Measurements from ENCODE around the gene ABCG5. TPM values are rescaled to one million over a fixed set of nuclear protein-coding genes. Genes with fewer than 3 reads are reported as not detected.

Gene ABCG5
- polyA plus RNA-seq, 1 donor (not counting 4 experiments of a cell fraction or from before 2014, with no cell fraction given), result not detected

GRCh38 chr2:43854671-43855070 is 16.0 kb upstream of the ABCG5 start:
- peaks cover 17% of the 10 kb centered on the region for H3K27me3 ChIP-seq (ENCODE audit: control insufficient read depth, extremely low read depth, insufficient read depth, low read length)

GRCh38 chr2:43853141-43854081 is 14.8 kb upstream of the ABCG5 start:
- Histone ChIP-seq H3K9me1 (ENCODE audit: control insufficient read depth, extremely low read depth, insufficient read depth, low read length) (no peaks in the 10 kb centered on the region), H2AFZ (ENCODE audit: control insufficient read depth, low read length) (no peak overlapping the region), H3K4me2 (ENCODE audit: control insufficient read depth, extremely low read depth, insufficient read depth, low read depth, low read length) (no peak overlapping the region), H3K79me2 (ENCODE audit: control insufficient read depth, insufficient read depth, low read length) (no peaks in the 10 kb centered on the region), H3K9me3 (ENCODE audit: control insufficient read depth, low read depth, low read length) (no peaks in the 10 kb centered on the region), H3K36me3 (ENCODE audit: control insufficient read depth in 2 of 2, extremely low read depth in 1 of 2, insufficient read depth in 2 of 2, low read length in 2 of 2) (no peaks in the 10 kb centered on the region), H3K27me3 (ENCODE audit: control insufficient read depth, extremely low read depth, insufficient read depth, low read length) (peaks cover 14% of the 10 kb centered on the region), H3K27ac (ENCODE audit: control insufficient read depth, insufficient read depth, low read length) (no peak overlapping the region), H3K9ac (ENCODE audit: control insufficient read depth, extremely low read depth, insufficient read depth, low read length) (no peak overlapping the region), H3K4me1 (ENCODE audit: control insufficient read depth, extremely low read depth, insufficient read depth, low read length) (no peaks in the 10 kb centered on the region), H4K20me1 (ENCODE audit: control insufficient read depth, extremely low read depth, insufficient read depth, low read length) (no peaks in the 10 kb centered on the region), H3K4me3 (ENCODE audit: control insufficient read depth in 2 of 3, extremely low read depth in 1 of 3, insufficient read depth in 2 of 3, low read depth in 1 of 3, low read length in 3 of 3) (no peak overlapping the region)
- TF ChIP-seq, protein P1, sequence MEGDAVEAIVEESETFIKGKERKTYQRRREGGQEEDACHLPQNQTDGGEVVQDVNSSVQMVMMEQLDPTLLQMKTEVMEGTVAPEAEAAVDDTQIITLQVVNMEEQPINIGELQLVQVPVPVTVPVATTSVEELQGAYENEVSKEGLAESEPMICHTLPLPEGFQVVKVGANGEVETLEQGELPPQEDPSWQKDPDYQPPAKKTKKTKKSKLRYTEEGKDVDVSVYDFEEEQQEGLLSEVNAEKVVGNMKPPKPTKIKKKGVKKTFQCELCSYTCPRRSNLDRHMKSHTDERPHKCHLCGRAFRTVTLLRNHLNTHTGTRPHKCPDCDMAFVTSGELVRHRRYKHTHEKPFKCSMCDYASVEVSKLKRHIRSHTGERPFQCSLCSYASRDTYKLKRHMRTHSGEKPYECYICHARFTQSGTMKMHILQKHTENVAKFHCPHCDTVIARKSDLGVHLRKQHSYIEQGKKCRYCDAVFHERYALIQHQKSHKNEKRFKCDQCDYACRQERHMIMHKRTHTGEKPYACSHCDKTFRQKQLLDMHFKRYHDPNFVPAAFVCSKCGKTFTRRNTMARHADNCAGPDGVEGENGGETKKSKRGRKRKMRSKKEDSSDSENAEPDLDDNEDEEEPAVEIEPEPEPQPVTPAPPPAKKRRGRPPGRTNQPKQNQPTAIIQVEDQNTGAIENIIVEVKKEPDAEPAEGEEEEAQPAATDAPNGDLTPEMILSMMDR (optimal IDR thresholded peaks at IDR 0.05 in 1 of 3, IDR thresholded peaks at IDR 0.05 in 1 of 3, conservative IDR thresholded peaks at IDR 0.05 in 1 of 3; ENCODE audit: extremely low read depth in 1 of 3, insufficient read depth in 2 of 3, low read length in 3 of 3), result no peak
- TF ChIP-seq EZH2 (IDR thresholded peaks at IDR 0.05; ENCODE audit: low read length), result no peak
- DNase-seq (ENCODE audit: low read depth, low spot score) (no peak), FAIRE-seq (no peak)
- dilution Hi-C loops (cut with MboI; ENCODE audit: extremely low pct_ligation_motif_present, low sequenced_read_pairs), result no loop called here

More at GRCh38 chr2:43854671-43855070, 16.0 kb upstream of the ABCG5 start:
- Histone ChIP-seq H3K79me2 (ENCODE audit: control insufficient read depth, insufficient read depth, low read length) (no peaks in the 10 kb centered on the region), H3K27ac (ENCODE audit: control insufficient read depth, insufficient read depth, low read length) (no peak overlapping the region), H3K9me1 (ENCODE audit: control insufficient read depth, extremely low read depth, insufficient read depth, low read length) (no peaks in the 10 kb centered on the region), H3K36me3 (ENCODE audit: control insufficient read depth in 2 of 2, extremely low read depth in 1 of 2, insufficient read depth in 2 of 2, low read length in 2 of 2) (no peaks in the 10 kb centered on the region), H2AFZ (ENCODE audit: control insufficient read depth, low read length) (no peak overlapping the region), H3K9ac (ENCODE audit: control insufficient read depth, extremely low read depth, insufficient read depth, low read length) (no peak overlapping the region), H3K9me3 (ENCODE audit: control insufficient read depth, low read depth, low read length) (no peaks in the 10 kb centered on the region), H3K4me1 (ENCODE audit: control insufficient read depth, extremely low read depth, insufficient read depth, low read length) (no peaks in the 10 kb centered on the region), H4K20me1 (ENCODE audit: control insufficient read depth, extremely low read depth, insufficient read depth, low read length) (no peaks in the 10 kb centered on the region), H3K4me2 (ENCODE audit: control insufficient read depth, extremely low read depth, insufficient read depth, low read depth, low read length) (no peak overlapping the region), H3K4me3 (ENCODE audit: control insufficient read depth in 2 of 3, extremely low read depth in 1 of 3, insufficient read depth in 2 of 3, low read depth in 1 of 3, low read length in 3 of 3) (no peak overlapping the region)
- dilution Hi-C loops (cut with MboI; ENCODE audit: extremely low pct_ligation_motif_present, low sequenced_read_pairs), result no loop called here
- no peak for DNase-seq (ENCODE audit: low read depth, low spot score)
- TF ChIP-seq, protein P1 (optimal IDR thresholded peaks at IDR 0.05 in 1 of 3, IDR thresholded peaks at IDR 0.05 in 1 of 3, conservative IDR thresholded peaks at IDR 0.05 in 1 of 3; ENCODE audit: extremely low read depth in 1 of 3, insufficient read depth in 2 of 3, low read length in 3 of 3), result no peak
- no peak for TF ChIP-seq EZH2 (IDR thresholded peaks at IDR 0.05; ENCODE audit: low read length)
- FAIRE-seq, result no peak
